ENCODE data around the gene MSLN. TPM values are rescaled to one million over a fixed set of nuclear protein-coding genes. Genes with fewer than 3 reads are reported as not detected.
A peak's percentile ranks its signal among the peaks of the same experiment; 100 is the strongest.

Gene MSLN
- polyA plus RNA-seq, 1 of the 3 experiments (the other 2 are of a cell fraction): 0.02 TPM

DNA sequence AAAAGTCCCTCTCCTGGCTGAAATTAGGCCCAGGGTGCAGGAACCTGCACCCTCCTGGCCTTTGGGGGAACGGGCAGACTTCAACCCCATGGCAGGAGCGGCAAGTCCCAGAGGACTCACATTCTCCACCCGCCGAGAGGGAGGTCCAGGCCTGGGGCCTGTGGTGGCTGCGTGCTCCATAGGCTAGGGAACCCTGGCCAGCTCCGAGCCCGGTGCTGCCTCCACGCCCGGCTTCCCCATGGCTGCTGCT is 34.4 kb upstream of the MSLN start:
- WGBS (ENCODE audit: low lambda C conversion rate): no CpG with 5 or more reads among the region's 9 CpGs
- H3K27me3 ChIP-seq (ENCODE audit: insufficient read depth): no peaks in the 10 kb centered on the region
- H2AFZ ChIP-seq (ENCODE audit: low read depth): no peak overlapping the region
- peaks cover 0 to 2% of the 10 kb centered on the region in 2 experiments for H3K36me3 ChIP-seq (replicated peaks in 1 of 2; ENCODE audit: control insufficient read depth in 1 of 2, insufficient read depth in 2 of 2, low read length in 1 of 2)
- H3K9ac ChIP-seq: no peak overlapping the region
- no peaks in the 10 kb centered on the region for H3K9me3 ChIP-seq
- 0 out of 2 replicates have a peak, but pooled peaks cover 14% of the 10 kb centered on the region for H4K20me1 ChIP-seq (ENCODE audit: insufficient read depth)
- peak overlapping the region; percentile 99; the same call in 1 of the 2 replicates for H3K4me2 ChIP-seq
- no peaks in the 10 kb centered on the region; the same call in 1 of the 2 replicates for H3K79me2 ChIP-seq (ENCODE audit: insufficient read depth)
- H3K27ac ChIP-seq (ENCODE audit: low read depth in 2 of 2, low read length in 1 of 2): no peak overlapping the region; a peak in 1 of 4 replicates
- DNase-seq: no peak
- H3F3A ChIP-seq (replicated peaks; ENCODE audit: insufficient read depth): peaks cover 17% of the 10 kb centered on the region
- ChIA-PET CTCF (interaction anchor here (0.9 to 20.3 kb wide), 6 partner anchors 13 to 60 kb away, joined by 3 to 358 read pairs (median 4); partner anchors contain the start of genes ANTKMT, CIAO3, FBXL16 and METRN), POLR2A (interaction anchor here (1.3 to 2.6 kb wide), 2 partner anchors 10 to 19 kb away, joined by 3 to 13 read pairs; partner anchors contain the start of gene METRN)
- TF ChIP-seq TCF12 (IDR thresholded peaks at IDR 0.05) (no peak), FOSL2 (IDR thresholded peaks at IDR 0.05; ENCODE audit: borderline replicate concordance, low read depth) (no peak), PBX3 (IDR thresholded peaks at IDR 0.05) (no peak), REST (IDR thresholded peaks at IDR 0.05; ENCODE audit: low read depth, low read length) (no peak), SMC3 (IDR thresholded peaks at IDR 0.05; ENCODE audit: low read depth, low read length) (no peak), EP300 (IDR thresholded peaks at IDR 0.05; ENCODE audit: borderline replicate concordance in 1 of 2, low read depth in 1 of 2, low read length in 1 of 2) (no peak), RFX5 (IDR thresholded peaks at IDR 0.05; ENCODE audit: low read length) (no peak), ELF1 (IDR thresholded peaks at IDR 0.05) (no peak), FOXJ3 (CRISPR knock-in tag; IDR thresholded peaks at IDR 0.05) (no peak), RCOR1 (IDR thresholded peaks at IDR 0.05; ENCODE audit: low read length) (no peak), EZH2phosphoT487 (IDR thresholded peaks at IDR 0.05; ENCODE audit: borderline replicate concordance, low read depth) (no peak), RAD21 (IDR thresholded peaks at IDR 0.05; ENCODE audit: low read length) (no peak), GABPA (IDR thresholded peaks at IDR 0.05; ENCODE audit: low read depth) (no peak), NRF1 (IDR thresholded peaks at IDR 0.05; ENCODE audit: low read depth, low read length) (no peak), RXRA (IDR thresholded peaks at IDR 0.05; ENCODE audit: borderline replicate concordance, low read depth) (no peak), SIN3A (IDR thresholded peaks at IDR 0.05; ENCODE audit: borderline replicate concordance, low read depth, low read length) (no peak)
- TF ChIP-seq, protein P1, sequence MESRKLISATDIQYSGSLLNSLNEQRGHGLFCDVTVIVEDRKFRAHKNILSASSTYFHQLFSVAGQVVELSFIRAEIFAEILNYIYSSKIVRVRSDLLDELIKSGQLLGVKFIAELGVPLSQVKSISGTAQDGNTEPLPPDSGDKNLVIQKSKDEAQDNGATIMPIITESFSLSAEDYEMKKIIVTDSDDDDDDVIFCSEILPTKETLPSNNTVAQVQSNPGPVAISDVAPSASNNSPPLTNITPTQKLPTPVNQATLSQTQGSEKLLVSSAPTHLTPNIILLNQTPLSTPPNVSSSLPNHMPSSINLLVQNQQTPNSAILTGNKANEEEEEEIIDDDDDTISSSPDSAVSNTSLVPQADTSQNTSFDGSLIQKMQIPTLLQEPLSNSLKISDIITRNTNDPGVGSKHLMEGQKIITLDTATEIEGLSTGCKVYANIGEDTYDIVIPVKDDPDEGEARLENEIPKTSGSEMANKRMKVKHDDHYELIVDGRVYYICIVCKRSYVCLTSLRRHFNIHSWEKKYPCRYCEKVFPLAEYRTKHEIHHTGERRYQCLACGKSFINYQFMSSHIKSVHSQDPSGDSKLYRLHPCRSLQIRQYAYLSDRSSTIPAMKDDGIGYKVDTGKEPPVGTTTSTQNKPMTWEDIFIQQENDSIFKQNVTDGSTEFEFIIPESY (IDR thresholded peaks at IDR 0.05; ENCODE audit: borderline replicate concordance, low read depth): no peak
- no peak overlapping the region for H3K4me3 ChIP-seq (ENCODE audit: low read depth in 2 of 2, low read length in 1 of 2)
- H3K4me1 ChIP-seq (ENCODE audit: control insufficient read depth in 1 of 2, insufficient read depth in 2 of 2, low read depth in 1 of 2, low read length in 1 of 2): peaks cover 4 to 28% of the 10 kb centered on the region in 2 experiments; a peak in 2 of 4 replicates
- no peaks in the 10 kb centered on the region for H3K9me2 ChIP-seq
